Hematopoietic multipotent progenitor cell treated with erythropoietin and hydrocortisone succinate and interleukin-3 and kit ligand, for 17 days (in vitro differentiated cells): ENCODE data around the gene PCLO.
"Not testable (repeated sequence)": the region's sequence is repeated elsewhere in the genome, so short reads cannot be mapped to it uniquely, and the experiment has no call there.

Experiments used
- DNase-seq: peaks from one replicate; pipeline ENCODE4 v3.0.0-alpha.2; 2015; ENCODE audit warnings: low spot score

Gene PCLO

DNA sequence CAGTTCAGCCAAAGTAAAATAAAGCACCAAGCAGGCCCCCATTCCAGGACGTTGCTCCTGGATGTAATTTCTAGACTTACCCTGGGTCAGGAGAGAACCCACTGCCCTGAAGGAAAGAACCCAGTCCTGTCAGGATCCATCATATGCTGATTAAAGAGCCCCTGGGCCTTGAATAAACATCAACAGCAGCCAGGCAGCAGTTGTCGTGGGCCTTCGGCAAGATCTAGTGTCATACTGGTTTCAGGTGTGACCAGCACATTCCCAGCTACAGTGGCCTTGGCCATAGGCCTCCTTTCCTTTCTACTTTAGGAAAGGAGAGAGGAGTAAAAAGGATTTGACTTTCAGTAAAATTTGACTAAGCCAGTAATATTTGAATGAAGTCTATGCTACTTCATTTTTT, 430.0 kb downstream of the PCLO start:
- no peak for DNase-seq

DNA sequence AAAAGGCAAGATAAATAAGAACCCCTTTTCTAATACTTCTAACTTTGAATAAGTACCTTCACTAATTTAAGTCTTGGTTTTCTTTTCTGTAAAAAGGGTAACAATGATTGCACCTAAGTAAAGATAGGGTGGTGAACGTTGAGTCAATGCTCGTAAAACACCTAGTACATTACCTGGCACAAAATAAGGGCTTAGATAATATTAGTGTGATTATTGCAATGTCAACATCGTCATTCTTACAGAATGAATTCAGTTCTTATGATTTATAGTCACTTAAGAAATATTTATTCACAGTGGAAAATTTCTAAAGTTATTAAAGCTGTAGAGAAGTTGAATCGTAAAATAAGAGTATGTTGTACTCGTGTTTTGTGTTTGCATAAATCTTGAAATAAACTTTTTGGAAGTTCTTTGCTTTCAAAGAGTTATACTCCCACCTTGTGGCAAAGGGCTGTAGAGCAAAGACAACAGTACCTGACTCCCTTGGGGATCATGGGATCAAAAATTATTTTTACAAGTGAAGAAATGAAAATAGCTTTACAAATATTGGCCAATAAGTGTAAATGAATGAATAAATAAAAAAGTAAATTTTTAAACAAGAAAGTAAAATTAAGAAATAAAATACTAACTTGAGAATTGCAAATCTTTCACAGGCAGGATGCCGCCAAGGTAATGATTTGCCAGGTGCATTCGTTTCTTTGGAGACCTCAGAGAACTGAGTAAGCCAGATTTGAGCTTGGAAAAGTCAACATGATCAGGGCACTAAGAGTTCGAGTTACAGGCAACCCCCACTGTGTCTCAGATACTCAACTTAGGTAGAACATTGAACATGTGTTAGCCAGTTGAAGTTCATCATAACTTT, 433.3 kb downstream of the PCLO start:
- DNase-seq: no peak

DNA sequence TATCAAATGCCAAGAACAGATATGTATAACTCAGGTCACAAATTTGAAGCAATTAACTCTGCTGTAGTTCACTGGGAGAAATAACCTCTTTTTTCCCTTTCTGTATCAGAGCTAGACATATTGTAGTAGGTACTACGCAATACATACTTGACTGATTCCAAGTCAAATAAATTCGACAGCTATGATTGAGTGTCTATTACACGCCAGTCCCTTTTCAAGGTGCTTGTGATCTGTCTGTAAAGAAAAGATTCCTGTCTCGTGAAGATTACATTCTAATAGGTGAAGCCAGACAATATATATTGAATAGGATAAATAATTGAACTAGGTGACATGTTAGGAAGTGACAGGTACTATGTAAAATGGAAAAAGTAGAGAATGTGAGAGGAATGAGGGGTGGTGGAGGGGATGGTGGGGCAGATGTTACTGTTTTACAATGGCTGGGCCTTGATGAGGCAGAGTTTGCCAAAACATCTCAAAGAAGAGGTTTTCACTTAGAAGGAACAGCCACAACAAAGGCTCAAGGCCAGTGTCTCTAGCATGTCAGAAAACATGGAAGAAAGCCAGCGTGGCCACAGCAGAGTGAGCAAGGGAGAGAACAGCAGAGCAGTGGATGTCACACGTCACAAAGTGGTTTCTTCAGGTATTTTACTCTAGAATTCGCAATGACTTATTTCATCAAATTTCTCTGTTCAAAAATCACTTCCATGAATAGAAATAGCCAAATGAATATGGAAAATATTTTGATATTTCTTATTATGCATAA, 436.5 kb downstream of the PCLO start:
- DNase-seq: no peak

DNA sequence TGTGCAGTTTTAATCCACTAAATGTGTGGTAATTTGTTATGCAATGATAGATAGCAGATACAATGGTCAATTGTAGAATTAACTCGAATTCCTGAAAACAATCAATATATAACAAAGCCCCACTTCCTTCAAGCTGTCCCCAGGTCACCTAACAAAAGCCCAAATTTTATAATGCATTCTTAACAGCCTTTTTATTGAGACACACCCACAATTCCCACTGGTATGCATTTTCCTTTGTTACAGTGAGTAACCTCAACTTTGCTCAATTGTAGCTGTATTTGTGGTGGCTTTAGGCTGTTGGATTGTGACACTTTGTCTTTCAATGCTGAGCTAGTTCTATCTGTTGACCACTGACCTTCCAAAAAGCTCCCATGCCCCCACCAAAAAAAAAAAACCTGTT, 439.3 kb downstream of the PCLO start:
- no peak for DNase-seq

DNA sequence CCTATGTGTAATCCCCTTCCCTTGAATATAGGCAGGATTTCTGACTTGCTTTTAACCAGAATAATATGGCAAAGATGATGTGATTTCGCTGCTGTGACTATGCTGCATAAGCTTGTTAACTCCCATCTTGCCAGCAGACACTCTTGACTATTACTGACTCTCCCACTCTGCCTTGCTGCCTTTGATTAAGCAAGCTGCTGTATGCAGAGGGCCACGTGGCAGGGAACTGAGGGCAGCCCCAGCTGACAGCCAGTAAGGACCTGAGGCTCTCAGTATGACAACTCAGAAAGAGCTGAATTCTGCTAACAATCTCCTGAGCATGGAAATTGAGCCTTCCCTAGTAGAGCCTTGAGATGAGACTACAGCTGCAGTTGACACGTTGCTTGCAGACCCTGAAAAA, 439.7 kb downstream of the PCLO start:
- no peak for DNase-seq

DNA sequence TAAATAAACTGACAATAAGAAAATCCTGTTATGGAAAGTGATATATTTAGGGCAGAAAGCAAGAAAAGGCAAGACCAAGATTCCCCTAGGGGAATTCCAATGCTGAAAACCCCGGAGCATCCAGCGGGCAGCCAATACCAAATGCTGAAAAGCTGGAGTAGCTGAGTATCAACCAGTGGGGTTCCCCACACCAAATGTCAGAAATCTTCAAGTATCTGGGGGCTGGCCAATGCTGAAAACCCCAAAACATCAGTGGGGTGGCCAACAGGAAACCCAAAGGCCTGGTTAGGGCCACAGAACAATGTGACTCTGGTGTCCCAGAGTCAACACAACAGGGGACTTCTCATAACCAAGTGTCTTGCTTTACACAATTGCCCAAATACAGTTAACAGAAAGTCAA, 447.3 kb downstream of the PCLO start:
- no peak for DNase-seq

DNA sequence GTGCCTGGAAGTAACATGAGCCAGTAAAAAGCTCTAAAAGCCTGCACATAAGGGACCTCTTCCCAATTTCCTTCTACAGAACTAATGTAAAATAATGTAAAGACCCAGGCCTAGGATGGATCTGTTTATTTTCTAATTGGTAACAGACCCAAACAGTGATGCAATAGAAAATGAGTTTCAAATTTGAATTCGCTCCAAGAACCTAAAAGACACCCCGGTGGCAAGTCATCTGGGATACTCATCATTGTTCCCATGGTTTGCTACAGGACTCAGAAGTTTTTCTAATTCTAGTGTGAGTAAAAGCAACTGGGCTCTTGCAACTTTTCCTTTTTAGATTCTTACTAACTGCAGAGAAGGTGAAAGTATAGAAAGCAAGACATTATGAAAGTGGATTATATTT, 447.8 kb downstream of the PCLO start:
- DNase-seq: no peak

DNA sequence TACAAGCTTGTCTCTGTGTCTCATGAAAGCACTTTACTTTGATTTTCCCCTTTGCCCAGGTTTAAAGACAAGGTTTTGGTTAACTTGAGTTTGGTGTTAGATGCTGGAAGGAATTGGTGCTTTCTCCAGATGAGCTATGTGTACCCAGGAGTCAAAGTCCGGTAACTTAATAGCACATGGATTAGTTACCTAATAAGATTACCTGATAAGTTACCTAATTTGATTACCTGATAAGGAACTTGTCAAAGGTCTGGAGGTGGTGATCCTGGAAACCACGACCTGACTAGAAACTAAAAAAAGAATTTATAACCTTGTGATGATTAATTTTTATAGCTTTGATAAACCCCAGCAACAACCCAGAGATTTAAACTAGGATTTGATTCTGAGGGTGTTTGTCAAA, 449.2 kb downstream of the PCLO start:
- DNase-seq: no peak

DNA sequence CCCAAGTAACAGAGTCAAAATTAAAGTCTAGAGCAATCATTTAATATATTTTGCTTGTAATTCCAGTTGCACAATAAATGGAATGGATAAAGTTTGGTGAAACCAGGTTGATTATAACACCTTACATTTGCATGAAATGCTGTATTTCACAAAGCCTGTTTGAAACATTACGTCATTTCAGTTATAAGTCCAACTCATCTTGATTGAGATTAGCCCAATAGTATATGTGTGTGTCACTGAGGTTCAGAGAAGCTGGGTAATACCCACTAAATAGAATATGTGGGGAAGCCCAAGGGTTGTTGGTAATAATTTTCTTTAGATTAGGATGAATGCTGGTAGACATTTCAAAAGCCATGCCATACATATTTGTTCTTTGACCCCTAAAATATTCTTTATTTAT, 456.3 kb downstream of the PCLO start:
- not testable (repeated sequence) for DNase-seq

DNA sequence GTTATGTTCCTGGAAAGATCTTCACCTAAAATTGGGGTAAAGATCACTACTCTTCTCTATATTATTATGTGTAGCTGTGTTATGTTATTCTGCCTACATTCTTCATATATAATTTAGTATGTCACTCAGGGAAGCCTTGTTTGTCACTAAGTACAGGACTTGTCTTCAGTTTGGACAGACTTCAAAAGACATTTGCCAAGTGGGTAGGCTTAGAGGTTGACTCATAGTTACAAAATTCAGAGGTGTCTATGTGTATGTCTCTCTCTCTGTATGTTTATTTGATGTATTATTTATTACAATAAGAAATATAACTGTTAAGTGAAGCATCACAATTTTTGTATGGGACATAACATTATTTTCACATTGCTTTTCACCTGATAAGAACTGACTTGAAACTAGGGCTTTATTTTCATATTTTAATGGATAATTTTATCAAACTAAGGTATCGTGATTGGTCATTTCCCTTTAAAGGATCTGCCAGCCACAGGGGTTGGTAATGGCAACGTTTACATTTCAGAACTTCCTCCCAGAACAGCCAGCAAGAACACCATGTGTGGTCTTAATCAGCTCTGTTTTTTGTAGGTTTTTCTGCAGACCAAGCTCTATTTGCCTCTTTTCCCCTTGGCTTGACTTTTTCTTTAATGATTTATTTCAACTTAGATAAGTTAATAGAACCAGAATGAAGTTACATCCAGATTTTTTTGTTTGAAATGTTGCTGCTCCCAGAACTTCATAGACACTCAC, 457.0 kb downstream of the PCLO start:
- DNase-seq: no peak

DNA sequence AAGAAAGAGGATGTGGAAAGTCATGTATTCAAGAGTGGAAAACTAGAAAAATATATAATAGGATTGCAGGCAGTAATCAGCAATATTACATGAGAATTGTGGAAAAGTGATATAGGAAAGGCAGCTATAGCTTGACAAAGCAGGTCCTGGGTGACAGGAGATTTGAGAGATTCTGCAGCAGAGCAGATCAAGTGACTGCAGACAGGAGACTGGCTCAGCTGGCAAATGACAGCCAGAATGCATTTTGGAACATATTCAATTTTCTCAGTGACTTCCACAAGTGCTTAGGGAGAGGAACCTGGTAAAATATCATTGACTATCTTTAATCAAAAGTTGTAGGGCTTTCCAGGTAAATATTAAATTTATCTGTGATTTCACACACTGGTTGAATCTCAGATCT, 458.6 kb downstream of the PCLO start:
- DNase-seq: no peak
